GM20431 (cell line): ENCODE measurements around the gene FAM124B.
"Not testable (repeated sequence)": the region's sequence is repeated elsewhere in the genome, so short reads cannot be mapped to it uniquely, and the experiment has no call there.

Experiments
- in situ Hi-C: fragments of 300-500 bp; cut with MseI, MboI; formaldehyde crosslinking; loops from one replicate; pipeline ENCODE4 v1.15.0; 2020; ENCODE audit warnings: low sequenced_read_pairs; ENCODE audit not compliant: unreplicated experiment

Gene FAM124B

GRCh38 chr2:224386876-224387275 lies 15.0 kb downstream of the FAM124B start:
- in situ Hi-C loops, result no loop called here

- in situ Hi-C loops, result no loop called here
These were observed 18.8 kb downstream of the FAM124B start for GRCh38 chr2:224382973-224383555.

GRCh38 chr2:224382280-224382647 lies 19.6 kb downstream of the FAM124B start:
- in situ Hi-C loops, result not testable (repeated sequence)

- in situ Hi-C loops, result no loop called here
These were observed 20.2 kb downstream of the FAM124B start for GRCh38 chr2:224381521-224382279.

GRCh38 chr2:224379986-224380385 lies 21.9 kb downstream of the FAM124B start:
- in situ Hi-C loops, result no loop called here

- in situ Hi-C loops, result no loop called here
These were observed 22.7 kb downstream of the FAM124B start for GRCh38 chr2:224379172-224379571.

GRCh38 chr2:224378701-224379097 lies 23.2 kb downstream of the FAM124B start:
- in situ Hi-C loops, result no loop called here

GRCh38 chr2:224377751-224378700 lies 23.9 kb downstream of the FAM124B start:
- in situ Hi-C loops, result no loop called here

GRCh38 chr2:224372641-224373040 lies 29.3 kb downstream of the FAM124B start:
- in situ Hi-C loops, result no loop called here

- in situ Hi-C loops, result loop anchor here (10.0 kb wide), 2 partner anchors 276 to 406 kb away; no protein-coding TSS in a partner anchor
These were observed 32.8 kb downstream of the FAM124B start for GRCh38 chr2:224369028-224369632.

- in situ Hi-C loops, result loop anchor here (10.0 kb wide), 2 partner anchors 278 to 408 kb away; no protein-coding TSS in a partner anchor
These were observed 35.6 kb downstream of the FAM124B start for GRCh38 chr2:224366267-224366844.

GRCh38 chr2:224365331-224365730 lies 36.6 kb downstream of the FAM124B start:
- in situ Hi-C loops, result loop anchor here (10.0 kb wide), 2 partner anchors 279 to 409 kb away; no protein-coding TSS in a partner anchor

GRCh38 chr2:224363281-224363680 lies 38.6 kb downstream of the FAM124B start:
- in situ Hi-C loops, result loop anchor here (10.0 kb wide), 2 partner anchors 282 to 412 kb away; no protein-coding TSS in a partner anchor

GRCh38 chr2:224362094-224362493 lies 39.8 kb downstream of the FAM124B start:
- in situ Hi-C loops, result loop anchor here (10.0 kb wide), 2 partner anchors 283 to 413 kb away; no protein-coding TSS in a partner anchor

- in situ Hi-C loops, result loop anchor here (10.0 kb wide), 2 partner anchors 284 to 414 kb away; no protein-coding TSS in a partner anchor
These were observed 41.1 kb downstream of the FAM124B start for GRCh38 chr2:224360801-224361251.

- in situ Hi-C loops, result no loop called here
These were observed 42.3 kb downstream of the FAM124B start for GRCh38 chr2:224359569-224359968.

GRCh38 chr2:224357098-224357901 lies 44.6 kb downstream of the FAM124B start:
- in situ Hi-C loops, result no loop called here

- in situ Hi-C loops, result no loop called here
These were observed 47.2 kb downstream of the FAM124B start for GRCh38 chr2:224354632-224355211.
